Aorta (tissue), 5 donors: Measurements from ENCODE around the gene SCCPDH. TPM values are rescaled to one million over a fixed set of nuclear protein-coding genes. Genes with fewer than 3 reads are reported as not detected.

Experiments
- ATAC-seq: fragments of 200-7000 bp; cut with Tn5 transposase; one replicate; pipeline ENCODE4 v1.9.1; 2022; ENCODE audit warnings: moderate library complexity; ENCODE audit not compliant: low FRiP score
- DNase-seq, 2 donors: peaks; one replicate each; pipeline ENCODE4 v3.0.0-alpha.2; 2020
- H3K27ac ChIP-seq, 2 donors: one replicate each; pipeline ENCODE4 v1.5.1; 2013; ENCODE audit warnings: low read length in 2 of 2, mild to moderate bottlenecking in 2 of 2, moderate library complexity in 2 of 2, control low read depth in 1 of 2, inconsistent platforms in 1 of 2, low read depth in 1 of 2
- H3K27me3 ChIP-seq, 2 donors: one replicate each; pipeline ENCODE4 v1.6.1; 2013; ENCODE audit warnings: control low read depth in 1 of 2, low read length in 1 of 2, mild to moderate bottlenecking in 1 of 2, moderate library complexity in 1 of 2; ENCODE audit not compliant: insufficient read depth in 2 of 2, control insufficient read depth in 1 of 2
- H3K36me3 ChIP-seq, 2 donors: one replicate each; pipeline ENCODE4 v1.6.1; 2013; ENCODE audit warnings: control low read depth in 1 of 2, low read length in 1 of 2, mild to moderate bottlenecking in 1 of 2; ENCODE audit not compliant: insufficient read depth in 2 of 2, control insufficient read depth in 1 of 2
- H3K4me1 ChIP-seq, 2 donors: one replicate each; pipeline ENCODE4 v1.6.1; 2013; ENCODE audit warnings: low read length in 2 of 2, control low read depth in 1 of 2, mild to moderate bottlenecking in 1 of 2, moderate library complexity in 1 of 2; ENCODE audit not compliant: insufficient read depth in 2 of 2, control insufficient read depth in 1 of 2
- H3K4me3 ChIP-seq, 2 donors: one replicate each; pipeline ENCODE4 v1.5.1; 2013; ENCODE audit warnings: low read length in 2 of 2, control low read depth in 1 of 2, mild to moderate bottlenecking in 1 of 2
- H3K9me3 ChIP-seq: one replicate; pipeline ENCODE4 v1.6.1; 2013; ENCODE audit warnings: mild to moderate bottlenecking, low read length; ENCODE audit not compliant: control insufficient read depth
- WGBS, 2 donors: extraction: QIAGEN DNeasy Blood & Tissue Kit; methylation state at CpG; one replicate each; pipeline ENCODE4 v1.1.7; 2013; 5-methylcytosine and 5-hydroxymethylcytosine counted together
- intact Hi-C, 2 donors: fragments of 100-400 bp; cut with DNase I; formaldehyde crosslinking; loops; one replicate each; pipeline versions ENCODE4 v1.14.2 to v1.15.0; 2022
- polyA plus RNA-seq, 2 donors: library from polyadenylated mRNA; stranded (reverse); fragments of 200-250 nt; gene quantifications; one replicate each; pipeline ENCODE4 v1.2.3, GENCODE V29; 2013
- total RNA-seq, 2 donors: library from RNA; stranded (reverse); fragmentation: NEBNext Ultra II Directional; extraction: Animal tissue kit (Norgen Biotek cat#: 25700); gene quantifications; one replicate each; pipeline ENCODE4 v1.2.1, GENCODE V29; 2021
- donor health status: healthy with polysubstance abuse.
- donor health status: Bipolar disorder and iron deficiency.
- donor health status: DM: no; HTN: no; CAD: no.
- donor health status: DM: no; HTN: no; CAD: no.
- donor health status: DM: yes; HTN: yes; CAD: no.

Gene SCCPDH
- total and polyA plus RNA-seq, 4 donors = 16.6 to 24.8 (median 18.3) TPM

DNA sequence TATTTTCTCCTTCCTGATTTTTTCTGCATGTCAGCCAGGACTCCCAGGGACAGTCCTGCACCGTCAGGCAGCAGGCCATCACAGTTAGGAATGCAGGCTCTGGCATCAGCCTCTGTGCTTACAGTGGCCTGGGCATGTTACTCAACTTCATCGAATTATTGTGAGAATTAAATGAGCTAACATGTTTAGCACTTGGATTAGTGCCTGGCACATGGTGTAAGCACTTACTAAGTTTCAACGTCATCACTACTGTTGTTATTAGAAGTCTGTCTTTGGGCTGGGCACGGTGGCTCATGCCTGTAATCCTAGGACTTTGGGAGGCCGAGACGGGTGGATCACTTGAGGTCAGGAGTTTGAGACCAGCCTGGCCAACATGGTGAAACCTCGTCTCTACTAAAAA, 45.1 kb downstream of the SCCPDH start:
- peaks cover 0 to 4% of the 10 kb centered on the region in 2 donors for H3K36me3 ChIP-seq
- H3K4me3 ChIP-seq = no peak overlapping the region
- WGBS, 2 donors = 45 to 52% methylated on average over 7 of the region's 7 CpGs
- no peaks in the 10 kb centered on the region for H3K9me3 ChIP-seq
- intact Hi-C loops = no loop called here
- H3K4me1 ChIP-seq = no peaks in the 10 kb centered on the region
- DNase-seq (no peak), ATAC-seq (peak; percentile 75)
- no peak overlapping the region for H3K27ac ChIP-seq
- no peaks in the 10 kb centered on the region for H3K27me3 ChIP-seq

DNA sequence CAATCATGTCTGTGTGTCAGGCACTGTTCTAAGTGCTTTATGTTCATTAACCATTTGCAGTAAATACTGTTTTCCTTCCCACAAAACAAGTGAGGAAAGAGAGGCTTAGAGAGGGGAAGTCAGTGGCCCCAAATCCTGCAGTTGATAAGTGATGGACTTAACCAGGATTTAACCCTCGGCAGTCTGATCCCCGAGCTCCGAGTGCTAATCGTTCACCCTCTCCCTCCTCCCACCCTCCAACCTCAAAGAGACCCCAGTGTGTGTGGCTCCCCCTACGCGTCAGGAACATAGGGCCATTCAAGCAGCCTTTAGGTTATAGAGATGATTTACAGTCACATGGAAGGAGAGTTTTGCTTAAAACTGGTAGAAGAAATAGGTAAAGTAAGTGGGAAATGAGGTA, 47.2 kb downstream of the SCCPDH start:
- Histone ChIP-seq H3K9me3 (no peaks in the 10 kb centered on the region), H3K27ac (no peak overlapping the region), H3K27me3 (no peaks in the 10 kb centered on the region), H3K36me3 (peaks cover 0 to 5% of the 10 kb centered on the region in 2 donors), H3K4me1 (no peaks in the 10 kb centered on the region), H3K4me3 (no peak overlapping the region)
- 80 to 93% methylated on average over 6 of the region's 6 CpGs for WGBS, 2 donors
- ATAC-seq (no peak), DNase-seq (no peak)
- intact Hi-C loops = no loop called here

- DNase-seq (no peak), ATAC-seq (no peak)
- no peaks in the 10 kb centered on the region for H3K9me3 ChIP-seq
- whole genome bisulfite sequencing, 2 donors = 69 to 94% methylated on average over 2 of the region's 2 CpGs
- no peak overlapping the region for H3K27ac ChIP-seq
- intact Hi-C loops = no loop called here
- peaks cover 0 to 3% of the 10 kb centered on the region in 2 donors for H3K36me3 ChIP-seq
- H3K27me3 ChIP-seq = no peaks in the 10 kb centered on the region
- H3K4me1 ChIP-seq = no peaks in the 10 kb centered on the region
- no peak overlapping the region for H3K4me3 ChIP-seq
Measured at GRCh38 chr1:246772686-246773085, 48.5 kb downstream of the SCCPDH start.

DNA sequence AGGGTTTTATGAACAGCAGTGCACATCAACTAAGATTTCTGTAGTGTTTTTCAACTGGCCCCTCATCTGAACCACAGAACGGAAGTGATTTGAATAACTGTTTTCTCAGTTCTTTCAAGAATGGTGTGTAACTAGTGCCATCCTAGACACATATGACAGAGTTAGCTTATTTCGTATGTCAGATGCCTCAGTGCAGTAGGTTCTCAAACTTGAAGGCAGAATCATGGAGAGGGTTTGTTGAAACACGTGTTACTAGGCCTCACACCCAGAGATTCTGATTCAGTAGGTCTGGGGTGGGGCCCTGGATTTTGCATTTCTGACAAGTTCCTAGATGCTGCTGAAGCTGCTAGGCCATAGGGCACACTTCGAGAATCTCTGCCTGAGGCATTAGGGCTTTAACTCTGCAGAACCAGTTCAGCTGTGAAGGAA, 49.0 kb downstream of the SCCPDH start:
- WGBS, 2 donors = 95 to 96% methylated on average over 4 of the region's 4 CpGs
- DNase-seq (no peak), ATAC-seq (no peak)
- H3K27ac ChIP-seq = no peak overlapping the region
- H3K9me3 ChIP-seq = no peaks in the 10 kb centered on the region
- no peaks in the 10 kb centered on the region for H3K27me3 ChIP-seq
- no peak overlapping the region for H3K4me3 ChIP-seq
- H3K36me3 ChIP-seq = peaks cover 0 to 3% of the 10 kb centered on the region in 2 donors
- intact Hi-C loops = no loop called here
- H3K4me1 ChIP-seq = no peaks in the 10 kb centered on the region

DNA sequence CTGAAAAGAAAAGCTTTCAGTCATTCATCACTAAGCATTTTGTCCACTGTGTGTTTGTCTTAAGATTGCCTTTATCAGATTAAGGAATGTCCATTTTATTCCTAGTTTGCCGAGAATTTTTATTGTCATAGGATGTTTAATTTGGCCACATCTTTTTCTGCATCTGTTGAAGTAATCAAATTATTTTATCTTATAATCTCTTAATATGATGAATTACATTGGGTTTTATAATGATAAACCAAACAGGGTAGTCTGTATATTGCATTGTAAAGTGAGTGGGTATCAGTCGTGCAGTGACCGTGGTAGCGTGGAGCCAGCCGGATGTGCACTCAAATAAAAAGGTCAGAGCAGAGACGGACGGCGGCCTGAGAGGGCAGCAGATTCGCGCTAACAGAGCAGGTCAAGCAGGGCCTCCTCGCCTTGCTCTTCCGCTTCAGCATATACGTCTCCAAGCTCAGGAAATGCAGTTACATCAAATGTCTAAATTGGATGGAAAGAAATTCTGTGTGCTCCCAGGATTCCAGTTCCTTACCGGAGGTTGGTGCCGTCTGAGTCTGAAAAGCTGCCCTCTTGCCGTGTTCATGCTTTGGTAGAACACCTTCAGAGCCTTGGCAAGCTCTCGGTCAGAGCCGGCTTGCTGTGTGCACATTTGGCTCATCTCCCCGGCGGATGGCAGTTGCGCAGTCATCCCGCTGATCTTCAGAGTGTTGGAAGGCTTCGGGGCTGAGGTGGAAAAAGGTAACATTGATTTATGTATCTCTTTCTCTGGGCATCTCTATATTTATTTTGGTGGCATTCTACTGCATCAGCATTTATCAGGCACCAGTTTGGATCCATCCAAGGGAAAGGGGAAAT, 51.5 kb downstream of the SCCPDH start:
- H3K4me3 ChIP-seq = no peak overlapping the region
- DNase-seq (no peak), ATAC-seq (no peak)
- H3K27ac ChIP-seq = no peak overlapping the region
- no peaks in the 10 kb centered on the region for H3K4me1 ChIP-seq
- intact Hi-C loops = no loop called here
- H3K27me3 ChIP-seq = no peaks in the 10 kb centered on the region
- H3K9me3 ChIP-seq = no peaks in the 10 kb centered on the region
- WGBS, 2 donors = 83 to 89% methylated on average over 23 of the region's 23 CpGs
- peaks cover 0 to 3% of the 10 kb centered on the region in 2 donors for H3K36me3 ChIP-seq

DNA sequence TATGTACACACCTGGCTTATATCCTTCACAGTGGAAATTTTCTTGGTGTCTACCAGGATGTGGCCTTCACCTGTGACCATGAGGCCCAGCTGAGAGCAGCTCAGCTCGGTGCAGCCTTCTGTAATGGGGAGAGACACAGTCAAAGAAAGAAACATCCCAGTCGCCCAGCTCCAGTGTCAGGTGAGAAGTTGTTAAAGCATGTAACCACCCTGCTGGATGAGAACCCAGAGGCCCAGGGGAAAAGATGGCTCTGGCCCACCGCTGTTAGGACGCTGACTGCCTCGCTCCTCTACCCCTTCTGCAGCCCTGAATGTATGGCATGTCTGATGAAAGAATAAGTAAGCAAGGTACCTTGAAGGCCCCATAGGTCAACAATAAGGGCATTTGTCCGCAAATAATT, 52.7 kb downstream of the SCCPDH start:
- Histone ChIP-seq H3K4me1 (no peaks in the 10 kb centered on the region), H3K9me3 (peaks cover 2% of the 10 kb centered on the region), H3K4me3 (no peak overlapping the region), H3K27me3 (no peaks in the 10 kb centered on the region), H3K36me3 (peaks cover 0 to 3% of the 10 kb centered on the region in 2 donors), H3K27ac (no peak overlapping the region)
- intact Hi-C loops = no loop called here
- WGBS, 2 donors = 95 to 96% methylated on average over 6 of the region's 6 CpGs
- ATAC-seq (no peak), DNase-seq (no peak)

- Histone ChIP-seq H3K4me3 (no peak overlapping the region), H3K36me3 (peaks cover 0 to 1% of the 10 kb centered on the region in 2 donors), H3K9me3 (peaks cover 2% of the 10 kb centered on the region), H3K27me3 (no peaks in the 10 kb centered on the region), H3K27ac (no peak overlapping the region), H3K4me1 (no peaks in the 10 kb centered on the region)
- 95 to 97% methylated on average over 10 of the region's 10 CpGs for WGBS, 2 donors
- DNase-seq = no peak
- intact Hi-C loops = no loop called here
- no peak for ATAC-seq
Measured at GRCh38 chr1:246778663-246779062, 54.5 kb downstream of the SCCPDH start.

- H3K4me3 ChIP-seq = no peak overlapping the region
- peaks cover 2% of the 10 kb centered on the region for H3K9me3 ChIP-seq
- no peaks in the 10 kb centered on the region for H3K27me3 ChIP-seq
- H3K4me1 ChIP-seq = no peaks in the 10 kb centered on the region
- WGBS, 2 donors = 89 to 90% methylated on average over 13 of the region's 13 CpGs
- DNase-seq (no peak), ATAC-seq (no peak)
- intact Hi-C loops = no loop called here
- H3K27ac ChIP-seq = no peak overlapping the region
- peaks cover 0 to 1% of the 10 kb centered on the region in 2 donors for H3K36me3 ChIP-seq
Measured at GRCh38 chr1:246779561-246780175, 55.5 kb downstream of the SCCPDH start.

DNA sequence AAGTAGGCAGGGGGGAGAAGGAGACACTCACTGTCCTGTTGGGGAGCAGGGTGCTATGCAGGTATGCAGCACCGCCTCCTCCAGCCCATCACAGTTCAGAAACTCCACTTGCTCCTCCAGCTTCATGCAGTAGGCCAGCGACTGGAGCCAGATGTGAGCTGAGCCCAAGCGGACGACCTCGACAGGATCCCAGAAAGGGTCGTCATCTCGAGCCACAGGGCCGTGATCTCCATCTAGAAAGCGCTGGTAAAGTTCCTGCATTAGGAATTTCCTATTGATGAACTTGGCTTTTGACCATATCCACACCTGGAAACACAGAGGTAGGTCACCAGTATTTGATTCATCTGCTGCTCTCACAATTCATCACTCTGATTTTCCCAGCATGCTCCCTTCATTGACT, 56.1 kb downstream of the SCCPDH start:
- peaks cover 2% of the 10 kb centered on the region for H3K9me3 ChIP-seq
- WGBS, 2 donors = 96 to 97% methylated on average over 9 of the region's 9 CpGs
- no peak overlapping the region for H3K4me3 ChIP-seq
- H3K36me3 ChIP-seq = peaks cover 0 to 1% of the 10 kb centered on the region in 2 donors
- no peaks in the 10 kb centered on the region for H3K27me3 ChIP-seq
- no peaks in the 10 kb centered on the region for H3K4me1 ChIP-seq
- intact Hi-C loops = no loop called here
- DNase-seq (no peak), ATAC-seq (no peak)
- no peak overlapping the region for H3K27ac ChIP-seq
